GM23338 (cell line): ENCODE results near the gene RAB36. TPM values are rescaled to one million over a fixed set of nuclear protein-coding genes. Genes with fewer than 3 reads are reported as not detected.

Source experiments
- ATAC-seq: fragments of 200-7000 bp; cut with Tn5 transposase; 3 replicates; pipeline ENCODE4 v1.9.1; 2020
- DNase-seq: peaks from one replicate; pipeline ENCODE4 v3.0.0-alpha.2; 2015; ENCODE audit warnings: low spot score
- H2AFZ ChIP-seq: fragments of 200-600 bp; sonication (generic); 2 replicates; pipeline ENCODE4 v1.8.0; 2016; ENCODE audit warnings: antibody characterized with exemption, mild to moderate bottlenecking, moderate library complexity
- H3F3A ChIP-seq: fragments of 200-600 bp; sonication (generic); replicated peaks from 2 replicates; pipeline ENCODE4 v1.8.0; 2017; ENCODE audit warnings: antibody characterized with exemption, mixed run types, low read depth
- H3K27ac ChIP-seq: fragments of 200-600 bp; sonication (generic); 2 replicates; pipeline ENCODE4 v1.6.1; 2016; ENCODE audit warnings: low read depth
- H3K27me3 ChIP-seq: fragments of 200-600 bp; sonication (generic); 2 replicates; pipeline ENCODE4 v1.8.0; 2016; ENCODE audit warnings: mild to moderate bottlenecking, mixed run types, moderate library complexity; ENCODE audit not compliant: insufficient read depth
- H3K36me3 ChIP-seq: fragments of 200-600 bp; sonication (generic); 2 replicates; pipeline ENCODE4 v1.8.0; 2016; ENCODE audit warnings: mild to moderate bottlenecking; ENCODE audit not compliant: insufficient read depth
- H3K4me1 ChIP-seq: fragments of 200-600 bp; sonication (generic); 2 replicates; pipeline ENCODE4 v1.8.0; 2016; ENCODE audit warnings: mild to moderate bottlenecking, moderate library complexity; ENCODE audit not compliant: insufficient read depth
- H3K4me2 ChIP-seq: fragments of 200-600 bp; sonication (generic); 2 replicates; pipeline ENCODE4 v1.7.1; 2017; ENCODE audit warnings: mixed run types
- H3K4me3 ChIP-seq: fragments of 200-600 bp; sonication (generic); 2 replicates; pipeline ENCODE4 v1.6.1; 2016; ENCODE audit warnings: mixed run types
- H3K79me2 ChIP-seq: fragments of 200-600 bp; sonication (generic); replicated peaks from 2 replicates; pipeline ENCODE4 v1.8.0; 2017; ENCODE audit warnings: mild to moderate bottlenecking; ENCODE audit not compliant: insufficient read depth
- H3K9me2 ChIP-seq: fragments of 200-600 bp; sonication (generic); 2 replicates; pipeline ENCODE4 v1.8.0; 2017; ENCODE audit not compliant: insufficient read depth
- H4K20me1 ChIP-seq: fragments of 200-600 bp; sonication (generic); replicated peaks from 2 replicates; pipeline ENCODE4 v1.8.0; 2017; ENCODE audit warnings: mild to moderate bottlenecking; ENCODE audit not compliant: insufficient read depth
- H3K27ac Mint-ChIP-seq: 2 replicates; pipeline ENCODE4 v1.8.0; 2020; ENCODE audit warnings: inconsistent platforms, mild to moderate bottlenecking, moderate library complexity, mixed read lengths
- H3K27me3 Mint-ChIP-seq: 3 replicates; pipeline ENCODE4 v1.8.0; 2022; ENCODE audit warnings: low read depth, mild to moderate bottlenecking, moderate library complexity, mixed read lengths, inconsistent platforms; ENCODE audit not compliant: insufficient read depth, poor library complexity
- H3K36me3 Mint-ChIP-seq: 3 replicates; pipeline ENCODE4 v1.8.0; 2021; ENCODE audit warnings: low read depth, mild to moderate bottlenecking, inconsistent platforms, moderate library complexity, mixed read lengths
- H3K4me1 Mint-ChIP-seq: 3 replicates; pipeline ENCODE4 v1.8.0; 2020; ENCODE audit warnings: mild to moderate bottlenecking, inconsistent platforms, mixed read lengths
- H3K4me3 Mint-ChIP-seq: 3 replicates; pipeline ENCODE4 v1.8.0; 2021; ENCODE audit warnings: moderate library complexity, mild to moderate bottlenecking, inconsistent platforms, mixed read lengths
- H3K9me3 Mint-ChIP-seq: 3 replicates; pipeline ENCODE4 v1.8.0; 2020; ENCODE audit warnings: moderate library complexity, mild to moderate bottlenecking, inconsistent platforms, mixed read lengths
- CREB1 ChIP-seq: fragments of 250-450 bp; sonication (Bioruptor Pico); IDR thresholded peaks from 2 replicates; pipeline ENCODE4 v1.5.0; 2020; ENCODE audit warnings: low read depth, mild to moderate bottlenecking, moderate library complexity
- CTCF ChIP-seq, 2 experiments: fragments of 200-600 bp in 1 of 2; sonication (generic) in 1 of 2; conservative IDR thresholded peaks; 2 replicates each; pipeline versions ENCODE4 v1.5.1 to v1.6.1; 2016 to 2017; ENCODE audit warnings: antibody characterized with exemption in 2 of 2, low read depth in 2 of 2, mild to moderate bottlenecking in 2 of 2, moderate library complexity in 1 of 2
- ETS1 ChIP-seq: IDR thresholded peaks from 2 replicates; pipeline ENCODE4 v1.6.1; 2016; ENCODE audit warnings: antibody characterized with exemption
- EZH2 ChIP-seq: fragments of 200-600 bp; sonication (generic); IDR thresholded peaks from one replicate; pipeline ENCODE4 v1.8.0; 2017; ENCODE audit warnings: antibody characterized with exemption, mild to moderate bottlenecking, low read depth; ENCODE audit not compliant: unreplicated experiment
- EZH2phosphoT487 ChIP-seq: fragments of 200-600 bp; sonication (generic); IDR thresholded peaks from one replicate; pipeline ENCODE4 v1.8.1; 2018; ENCODE audit warnings: antibody characterized with exemption; ENCODE audit not compliant: unreplicated experiment
- POLR2AphosphoS5 ChIP-seq: IDR thresholded peaks from 2 replicates; pipeline ENCODE4 v1.6.1; 2016; ENCODE audit warnings: antibody characterized with exemption, low read depth
- REST ChIP-seq: IDR thresholded peaks from one replicate; pipeline ENCODE4 v1.6.1; 2018; ENCODE audit warnings: antibody characterized with exemption; ENCODE audit not compliant: unreplicated experiment
- STAT1 ChIP-seq: IDR thresholded peaks from one replicate; pipeline ENCODE4 v1.6.1; 2016; ENCODE audit warnings: antibody characterized with exemption; ENCODE audit not compliant: unreplicated experiment
- ZNF114 ChIP-seq: fragments of 250-450 bp; sonication (Bioruptor Pico); IDR thresholded peaks from 2 replicates; pipeline ENCODE4 v1.5.0; 2020; ENCODE audit warnings: mild to moderate bottlenecking, moderate library complexity
- ZNF462 ChIP-seq: fragments of 250-450 bp; sonication (Bioruptor Pico); IDR thresholded peaks from 2 replicates; pipeline ENCODE4 v1.5.0; 2020; ENCODE audit warnings: mild to moderate bottlenecking, moderate library complexity
- polyA plus RNA-seq: library from polyadenylated mRNA; unstranded; fragments of >200 nt; fragmentation: Nextera tagmentation; extraction: Ambion mirVana; gene quantifications from 2 replicates; pipeline ENCODE4 v1.2.1, GENCODE V29; 2016
- total RNA-seq: library from RNA; depleted of rRNA; stranded (reverse); fragments of >200 nt; shearing (Covaris generic); gene quantifications from 2 replicates; pipeline ENCODE4 v1.2.3, GENCODE V29; 2014

RAB36 gene
- total and polyA plus RNA-seq, 2 experiments from 2014 or later = 0.58 to 1.2 TPM

- H2AFZ ChIP-seq = no peak overlapping the region
- H3K4me2 ChIP-seq = no peak overlapping the region
- H3K79me2 ChIP-seq = no peaks in the 10 kb centered on the region
- peaks cover 12% of the 10 kb centered on the region for H3K4me1 ChIP-seq
- no peaks in the 10 kb centered on the region for H3F3A ChIP-seq
- DNase-seq (no peak), ATAC-seq (no peak)
- H3K27ac ChIP-seq = no peak overlapping the region
- no peaks in the 10 kb centered on the region for H3K36me3 Mint-ChIP-seq
- no peaks in the 10 kb centered on the region for H3K9me2 ChIP-seq
- H3K36me3 ChIP-seq = no peaks in the 10 kb centered on the region
- peaks cover 3% of the 10 kb centered on the region; the same call in 1 of the 3 replicates for H3K9me3 Mint-ChIP-seq
- no peak overlapping the region for H3K4me3 ChIP-seq
- H3K4me1 Mint-ChIP-seq = peaks cover 33% of the 10 kb centered on the region
- H4K20me1 ChIP-seq = no peaks in the 10 kb centered on the region
- peaks cover 30% of the 10 kb centered on the region for H3K27me3 Mint-ChIP-seq
- peaks cover 25% of the 10 kb centered on the region; the same call in 1 of the 2 replicates for H3K27me3 ChIP-seq
- no peak overlapping the region; the same call in 2 of the 3 replicates for H3K4me3 Mint-ChIP-seq
- TF ChIP-seq EZH2 (no peak), EZH2phosphoT487 (no peak), CTCF (conservative IDR thresholded peaks at IDR 0.05; ENCODE audit: low read depth in 2 of 2) (no peak), POLR2AphosphoS5 (no peak), ETS1 (no peak), ZNF462 (CRISPR knock-in tag) (no peak), CREB1 (CRISPR knock-in tag) (no peak), REST (no peak), STAT1 (no peak), ZNF114 (no peak)
- H3K27ac Mint-ChIP-seq = no peak overlapping the region
Measured at GRCh38 chr22:23146478-23147205, 1.4 kb downstream of the RAB36 start.
